HTR-8/SVneo (cell line): ENCODE measurements around the gene CCDC32.
"Not testable (repeated sequence)": the region's sequence is repeated elsewhere in the genome, so short reads cannot be mapped to it uniquely, and the experiment has no call there.

Experiments
- DNase-seq: peaks from one replicate; pipeline ENCODE4 v3.0.0; 2011; ENCODE audit warnings: low spot score, mixed read lengths; ENCODE audit not compliant: insufficient read length
- FAIRE-seq: peaks from 2 replicates; lab custom pipeline; 2011; peaks lifted over from hg19 to GRCh38; lab: Jason Lieb, UNC

Gene CCDC32, protein sequence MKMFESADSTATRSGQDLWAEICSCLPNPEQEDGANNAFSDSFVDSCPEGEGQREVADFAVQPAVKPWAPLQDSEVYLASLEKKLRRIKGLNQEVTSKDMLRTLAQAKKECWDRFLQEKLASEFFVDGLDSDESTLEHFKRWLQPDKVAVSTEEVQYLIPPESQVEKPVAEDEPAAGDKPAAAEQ

DNA sequence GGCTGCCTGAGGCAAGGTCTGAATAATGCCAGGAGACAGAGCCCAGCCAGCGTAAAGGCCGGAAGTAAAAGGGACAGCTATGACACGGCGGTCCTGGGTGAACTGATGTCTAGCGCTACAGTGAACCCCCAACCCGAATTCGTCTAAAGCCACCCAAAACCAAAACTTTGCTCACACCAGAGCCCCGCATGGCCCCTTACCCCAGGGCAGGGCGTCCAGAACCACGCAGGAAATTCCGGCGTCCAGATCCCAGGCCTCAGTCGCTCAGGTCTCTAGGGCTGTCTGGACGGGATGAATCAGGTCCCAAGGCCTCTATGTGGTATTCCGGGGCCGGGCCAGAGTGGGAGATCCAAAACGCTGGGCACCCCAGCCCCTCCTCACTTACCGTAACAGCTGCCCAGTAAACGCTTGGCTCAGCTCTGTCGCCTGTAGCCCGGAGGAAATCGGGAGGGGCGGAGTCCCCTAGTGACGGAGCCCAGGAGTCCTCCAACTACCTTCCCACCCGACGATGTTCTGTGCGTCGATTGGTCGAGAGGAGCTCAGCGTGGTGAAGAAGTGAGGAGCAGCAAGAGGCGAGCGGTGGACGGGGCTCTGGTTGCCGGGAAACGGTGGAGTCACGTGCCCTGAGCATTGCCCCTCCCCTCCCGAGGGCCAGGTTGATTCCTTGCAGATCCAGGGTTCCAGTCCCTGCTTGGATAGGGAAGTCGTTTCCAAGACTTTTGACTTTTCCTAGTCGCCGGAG lies at the start of gene CCDC32:
Gene CCDC32, minus strand, starts transcription at position 452 of the 742 bp plus-strand sequence. CDS start 2,027 bp downstream, outside the sequence.
- DNase-seq, result peak; percentile 99
- peak; percentile 86 for FAIRE-seq

DNA sequence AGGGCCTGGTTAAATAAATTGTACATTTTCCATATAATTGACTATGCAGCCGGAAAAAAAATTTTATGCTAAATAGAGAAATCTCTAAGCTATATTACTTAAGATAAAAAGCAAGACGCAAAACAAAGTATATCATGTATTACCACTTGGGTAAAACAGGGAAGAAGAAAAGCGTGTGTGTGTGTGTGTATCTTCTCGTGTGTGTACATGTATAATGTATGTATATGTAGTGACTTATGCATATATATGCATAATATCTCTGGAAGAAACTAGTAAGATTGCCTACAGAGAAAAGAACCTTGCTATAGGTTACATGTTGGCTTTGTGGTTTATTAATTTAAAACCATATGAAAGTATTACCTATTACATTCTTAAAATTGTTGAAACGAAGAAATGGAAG lies 48.2 kb upstream of the CCDC32 start:
- DNase-seq (no peak), FAIRE-seq (no peak)

DNA sequence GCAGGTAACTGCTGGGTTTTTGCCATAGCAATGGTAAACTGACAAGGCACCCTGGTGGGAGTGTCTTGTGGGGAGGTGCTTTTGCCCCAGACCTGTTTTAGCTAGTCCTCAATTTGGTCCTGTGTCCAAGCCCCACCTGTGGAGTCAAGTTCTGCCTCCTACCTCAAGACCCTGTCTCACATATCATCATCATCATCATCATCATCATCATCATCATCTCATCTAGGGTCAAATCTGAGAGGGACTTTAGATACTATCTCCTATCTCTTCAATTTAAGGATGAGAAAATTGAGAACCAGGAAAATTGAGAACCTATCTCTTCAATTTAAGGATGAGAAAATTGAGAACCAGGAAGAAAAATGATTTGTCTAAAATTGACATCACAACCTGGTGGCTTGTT lies 39.1 kb upstream of the CCDC32 start:
- FAIRE-seq (no peak), DNase-seq (no peak)

DNA sequence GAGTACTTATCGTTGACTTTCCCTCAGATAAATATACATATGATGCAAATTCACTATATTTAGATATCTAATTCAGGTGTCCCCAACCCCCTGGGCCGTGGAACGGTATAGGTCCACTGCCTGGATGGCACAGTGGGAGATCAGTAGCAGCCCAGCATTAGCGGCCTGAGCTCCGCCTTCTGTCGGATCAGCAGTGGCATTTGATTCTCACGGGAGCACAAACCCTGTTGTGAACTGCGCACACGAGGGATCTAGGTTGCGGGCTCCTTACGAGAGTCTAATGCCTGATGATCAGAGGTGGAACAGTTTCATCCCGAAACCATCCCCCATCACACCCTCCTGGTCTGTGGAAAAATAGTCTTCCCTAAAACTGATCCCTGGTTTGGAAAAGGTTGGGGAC lies 36.1 kb upstream of the CCDC32 start:
- FAIRE-seq (no peak), DNase-seq (no peak)

DNA sequence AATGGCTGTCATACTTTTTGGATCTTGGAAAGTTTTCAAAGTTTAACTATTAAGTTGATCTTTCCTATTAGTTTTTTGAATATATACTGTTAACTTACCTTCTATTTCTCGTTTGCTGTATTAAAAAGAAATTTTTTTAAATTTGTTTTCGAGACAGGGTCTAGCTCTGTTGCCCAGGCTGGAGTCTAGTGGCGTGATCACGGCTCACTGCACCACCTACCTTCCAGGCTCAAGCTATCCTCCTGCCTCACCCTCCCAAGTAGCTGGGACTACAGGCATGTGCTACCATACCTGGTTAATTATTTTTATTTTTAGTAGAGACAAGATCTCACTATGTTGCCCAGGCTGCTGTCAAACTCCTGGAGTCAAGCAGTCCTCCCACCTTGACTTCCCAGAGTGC lies 33.8 kb upstream of the CCDC32 start:
- FAIRE-seq (no peak), DNase-seq (no peak)

DNA sequence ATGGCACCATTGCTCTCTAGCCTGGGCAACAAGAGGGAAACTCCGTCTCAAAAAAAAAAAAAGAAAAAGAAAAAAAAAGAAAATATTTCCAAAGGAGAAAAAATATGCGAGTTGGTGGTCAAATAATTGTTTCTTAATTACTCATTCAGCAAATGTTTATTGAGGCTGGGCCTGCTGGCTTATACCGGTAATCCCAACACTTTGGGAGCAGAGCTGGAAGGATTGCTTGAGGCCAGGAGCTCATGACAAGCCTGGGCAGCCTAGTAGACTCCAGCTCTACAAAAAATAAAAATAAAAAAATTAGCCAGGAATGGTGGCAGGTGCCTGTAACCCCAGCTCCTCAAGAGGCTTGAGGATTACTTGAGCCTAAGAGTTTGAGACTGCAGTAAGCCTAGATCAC lies 33.3 kb upstream of the CCDC32 start:
- FAIRE-seq, result no peak

DNA sequence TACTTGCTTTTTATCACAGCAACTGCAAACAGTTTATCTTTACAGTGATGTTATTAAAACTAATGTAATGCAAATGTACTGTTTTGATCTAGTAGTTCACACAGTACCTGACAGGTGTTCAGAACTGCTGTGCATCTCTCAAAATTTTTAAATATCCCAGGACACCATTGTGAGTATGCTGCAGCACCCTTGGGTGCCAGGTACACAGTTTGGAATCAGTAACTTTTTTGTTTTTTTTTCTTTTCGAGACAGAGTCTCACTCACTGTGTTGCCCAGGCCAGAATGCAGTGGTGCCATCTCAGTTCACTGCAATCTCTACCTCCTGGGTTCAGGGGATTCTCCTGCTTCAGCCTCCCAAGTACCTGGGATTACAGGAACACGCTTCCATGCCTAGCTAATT lies 32.2 kb upstream of the CCDC32 start:
- no peak for DNase-seq
- FAIRE-seq, result no peak

More for the DNA sequence above, 33.3 kb upstream of the CCDC32 start:
- DNase-seq, result no peak

DNA sequence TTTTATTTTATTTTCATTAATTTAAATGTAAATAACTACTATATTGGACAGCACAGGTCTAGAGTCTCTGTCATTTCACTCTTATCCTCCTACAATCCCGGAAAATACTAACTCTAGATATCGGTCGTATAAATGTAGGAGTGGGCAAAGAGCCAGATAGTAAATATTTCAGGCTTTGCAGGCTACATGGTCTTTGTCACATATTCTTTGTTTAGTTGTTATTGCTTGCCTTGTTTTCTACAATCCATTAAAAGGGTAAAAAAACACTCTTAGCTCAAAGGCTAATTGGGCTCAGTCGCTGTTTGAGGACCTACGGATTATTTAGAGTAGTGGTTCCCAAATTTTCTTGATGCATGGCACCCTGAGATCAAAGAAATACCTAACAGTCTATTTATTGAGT lies 30.9 kb upstream of the CCDC32 start:
- no peak for DNase-seq
- FAIRE-seq, result no peak

DNA sequence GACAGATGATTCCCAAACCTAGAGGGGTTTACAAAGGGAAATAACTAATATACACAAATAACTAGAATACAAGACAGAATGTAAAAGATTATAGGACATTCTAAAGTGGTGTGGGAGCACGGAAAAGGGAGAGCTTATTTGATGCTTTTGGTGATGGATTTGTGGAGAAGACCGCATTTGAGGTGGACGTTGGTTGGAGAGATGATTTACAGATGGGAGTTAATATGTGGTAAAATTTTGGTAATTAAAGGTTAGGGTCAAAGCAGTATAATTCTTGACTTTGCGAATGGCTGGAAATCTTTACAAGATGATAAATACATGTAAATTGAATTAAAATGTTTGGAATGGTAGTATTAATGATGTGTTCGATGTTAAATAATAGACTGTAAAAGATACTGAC lies 30.4 kb upstream of the CCDC32 start:
- DNase-seq (no peak), FAIRE-seq (no peak)

DNA sequence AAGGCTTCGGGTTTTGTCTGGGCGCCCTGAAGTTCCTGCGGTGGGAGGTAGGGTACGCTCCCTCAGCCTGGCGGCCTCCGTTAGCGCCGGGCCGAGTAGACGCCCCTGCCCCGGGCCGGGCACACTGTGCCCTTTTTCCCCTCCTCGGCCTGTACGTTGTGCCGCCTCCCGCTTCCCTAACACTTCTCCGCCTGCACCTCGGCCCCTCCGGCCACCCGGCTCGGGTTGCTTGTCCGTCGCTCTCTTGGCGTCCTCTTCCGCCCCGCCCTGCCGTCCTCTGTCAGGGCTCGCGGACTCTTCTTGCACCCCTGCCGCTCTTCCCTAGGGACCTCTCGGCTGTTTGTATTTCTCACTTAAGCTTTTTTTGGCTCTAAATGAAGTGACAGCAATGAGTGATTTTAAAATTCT lies 29.6 kb upstream of the CCDC32 start:
- DNase-seq (peak; percentile 54), FAIRE-seq (no peak)

DNA sequence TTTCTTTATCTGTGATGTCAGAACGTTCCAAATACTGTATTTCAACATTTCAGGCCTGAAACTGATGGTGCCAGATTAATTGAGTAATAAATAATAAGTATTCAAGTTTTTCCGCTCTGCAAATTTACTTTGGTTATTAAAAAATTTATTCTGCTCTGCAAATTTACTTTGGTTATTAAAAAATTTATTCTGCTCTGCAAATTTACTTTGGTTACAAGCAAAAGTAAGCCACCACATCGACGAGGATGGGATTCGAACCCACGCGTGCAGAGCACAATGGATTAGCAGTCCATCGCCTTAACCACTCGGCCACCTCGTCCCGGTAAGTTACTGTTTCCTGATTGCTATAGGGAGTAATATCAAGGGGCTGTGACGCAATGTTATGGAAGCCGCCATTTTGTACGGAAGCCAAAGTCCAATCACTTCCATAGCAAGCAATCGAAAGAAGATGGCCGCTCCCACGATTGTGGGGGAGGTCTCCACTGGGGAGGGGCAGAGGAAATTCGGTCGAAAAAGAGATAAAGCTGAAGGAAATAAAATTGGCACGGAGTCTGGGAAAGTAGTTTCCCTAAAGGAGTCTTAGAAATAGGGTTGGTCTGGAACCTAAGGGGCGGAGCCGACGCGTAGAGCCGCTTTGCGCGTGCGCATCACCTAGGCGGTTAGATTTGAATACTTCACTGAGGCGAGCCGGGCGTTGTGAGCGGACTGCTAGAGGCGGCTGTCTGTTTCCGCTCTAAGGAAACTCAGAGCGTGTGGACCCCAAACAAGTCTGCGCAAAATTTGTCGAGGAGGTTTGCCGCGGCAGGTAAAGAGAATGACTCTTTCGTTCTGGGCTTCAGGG lies 29.0 kb upstream of the CCDC32 start, which contains the start of gene KNL1:
Gene KNL1, plus strand, starts transcription at position 662 of the 841 bp plus-strand sequence. CDS start 8,683 bp downstream, outside the sequence.
- DNase-seq, result peak; percentile 77
- no peak for FAIRE-seq

DNA sequence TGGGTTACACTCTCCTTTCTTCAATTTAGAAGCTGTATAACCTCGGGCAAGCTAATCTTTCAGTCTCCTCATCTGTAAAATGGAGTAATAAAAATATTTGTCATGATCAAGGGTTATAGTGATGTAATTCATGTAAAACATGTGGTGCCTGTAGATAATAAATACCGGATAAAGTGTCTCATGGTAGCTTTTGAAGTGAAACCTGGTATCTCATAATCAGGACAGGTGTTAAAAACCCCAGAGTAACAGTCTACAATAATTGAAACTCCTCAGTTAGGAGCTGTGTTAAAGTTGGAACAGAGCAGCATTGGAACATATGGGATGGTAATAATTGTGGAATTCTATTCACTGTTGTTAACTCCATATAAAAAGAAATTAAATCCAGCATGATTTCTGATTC lies 28.3 kb upstream of the CCDC32 start:
- no peak for FAIRE-seq

DNA sequence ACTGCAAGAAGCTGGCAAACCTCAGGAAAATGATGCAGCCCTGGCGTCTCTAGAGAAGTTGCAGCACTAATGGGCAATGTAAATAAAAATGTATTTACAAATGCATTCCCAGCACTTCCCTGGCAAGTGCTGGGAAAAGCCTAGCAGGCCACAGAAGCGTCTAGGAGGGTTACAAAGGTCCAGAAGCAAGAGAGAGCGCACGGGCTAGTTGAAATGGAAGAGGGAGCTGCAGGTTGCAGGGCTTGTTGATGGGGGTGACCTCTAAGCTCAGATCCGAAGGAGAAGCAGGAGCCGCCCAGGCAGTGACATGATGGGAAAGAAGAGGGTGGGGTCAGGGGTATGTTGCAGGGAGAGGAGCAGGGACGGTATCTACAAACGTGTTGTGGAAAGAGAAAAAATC lies 26.5 kb upstream of the CCDC32 start:
- FAIRE-seq, result no peak
- no peak for DNase-seq

More for the DNA sequence above, 28.3 kb upstream of the CCDC32 start:
- no peak for DNase-seq

DNA sequence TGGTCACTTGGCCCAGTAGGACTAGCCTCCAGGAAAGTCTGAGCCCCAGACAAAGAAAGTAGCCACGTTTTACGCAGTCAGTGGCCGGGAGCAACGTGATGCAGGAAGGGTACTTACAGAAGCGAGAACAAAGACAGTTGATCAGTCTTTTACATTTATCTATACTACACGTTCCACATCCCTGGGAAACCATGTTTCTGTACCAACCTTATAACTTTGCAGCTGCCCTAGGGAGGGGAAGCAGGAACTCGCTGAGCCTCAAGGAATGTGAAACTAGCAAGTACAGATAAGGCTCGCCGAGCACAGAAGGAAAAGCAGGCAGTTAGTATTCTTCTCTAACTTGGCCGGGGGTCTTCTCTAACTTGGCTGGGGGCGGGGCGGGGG lies 25.8 kb upstream of the CCDC32 start:
- FAIRE-seq (no peak), DNase-seq (no peak)

DNA sequence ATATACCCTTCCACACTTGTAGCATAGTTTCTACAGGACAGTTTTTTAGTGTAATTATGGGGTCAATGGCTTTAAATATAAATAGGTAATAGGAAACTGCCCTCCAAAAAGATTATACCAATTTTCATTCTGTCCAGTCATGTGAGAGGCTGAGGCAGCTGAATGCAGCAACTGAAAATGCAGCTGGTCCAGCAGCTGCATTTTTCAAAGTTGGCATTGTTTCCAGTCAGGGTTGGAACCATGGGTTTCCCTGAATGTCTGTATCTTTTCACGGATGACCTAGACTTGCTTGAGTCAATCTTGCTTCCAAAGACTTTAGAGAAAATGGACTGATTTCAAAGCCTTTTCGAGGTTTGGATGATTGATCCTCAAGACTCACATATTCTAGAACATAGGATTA lies 19.3 kb upstream of the CCDC32 start:
- no peak for DNase-seq

DNA sequence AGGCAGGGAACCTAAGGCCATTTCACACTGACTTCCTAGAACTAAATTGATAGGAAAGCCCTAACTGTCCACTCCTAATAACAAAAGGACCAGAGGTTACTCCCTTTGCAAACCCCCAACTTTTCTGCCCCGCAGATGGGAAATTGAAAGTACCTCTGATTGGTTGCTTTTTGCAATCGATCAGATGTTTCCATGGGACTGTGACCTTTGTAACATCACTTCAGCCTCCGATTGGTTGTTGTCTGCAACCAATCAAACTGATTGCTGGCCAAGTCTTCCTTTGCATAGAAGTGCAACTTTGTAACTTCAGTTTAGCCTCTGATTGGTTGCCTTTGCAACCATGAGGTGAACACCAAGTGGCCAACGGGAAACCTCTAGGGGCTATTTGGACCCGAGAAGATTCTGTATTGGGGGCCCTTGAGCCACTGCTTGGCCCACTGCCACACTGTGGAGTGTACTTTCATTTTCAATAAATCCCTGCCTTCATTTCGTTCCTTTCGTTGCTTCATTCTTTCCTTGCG lies 17.9 kb upstream of the CCDC32 start:
- FAIRE-seq (no peak), DNase-seq (no peak)

More for the DNA sequence above, 19.3 kb upstream of the CCDC32 start:
- no peak for FAIRE-seq

DNA sequence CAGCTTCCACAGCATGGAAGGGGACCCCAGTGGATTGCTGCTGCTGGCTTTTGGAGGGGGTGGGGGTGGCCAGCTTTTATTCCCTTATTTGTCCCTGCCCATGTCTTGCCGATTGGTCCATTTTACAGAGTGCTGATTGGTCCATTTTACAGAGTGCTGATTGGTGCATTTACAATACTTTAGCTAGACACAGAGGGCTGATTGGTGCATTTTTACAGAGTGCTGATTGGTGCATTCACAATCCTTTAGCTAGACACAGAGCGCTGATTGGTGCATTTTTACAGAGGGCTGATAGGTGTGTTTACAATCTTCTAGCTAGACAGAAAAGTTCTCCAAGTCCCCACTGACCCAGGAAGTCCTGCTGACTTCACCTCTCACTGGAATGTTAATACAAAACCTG lies 17.0 kb upstream of the CCDC32 start:
- FAIRE-seq, DNase-seq: not testable (repeated sequence)

DNA sequence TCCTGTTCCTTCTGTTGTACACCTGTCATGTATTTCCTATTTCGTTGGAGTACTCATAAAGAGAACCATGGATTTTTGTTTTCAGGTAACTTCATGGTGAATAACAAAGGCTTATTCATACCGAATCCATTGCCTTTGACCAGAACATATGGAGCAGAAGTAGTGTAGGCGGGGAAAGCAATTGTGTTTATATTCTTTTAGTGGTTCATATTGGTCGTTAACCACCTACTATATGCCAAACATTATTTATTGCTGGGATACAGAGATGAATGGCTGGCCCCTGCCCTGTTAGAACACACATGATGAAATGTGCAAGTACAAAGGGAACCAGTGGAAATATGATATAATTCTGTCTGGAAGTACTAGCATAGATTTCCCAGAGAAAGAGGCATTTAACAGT lies 14.1 kb upstream of the CCDC32 start:
- no peak for DNase-seq
- no peak for FAIRE-seq

DNA sequence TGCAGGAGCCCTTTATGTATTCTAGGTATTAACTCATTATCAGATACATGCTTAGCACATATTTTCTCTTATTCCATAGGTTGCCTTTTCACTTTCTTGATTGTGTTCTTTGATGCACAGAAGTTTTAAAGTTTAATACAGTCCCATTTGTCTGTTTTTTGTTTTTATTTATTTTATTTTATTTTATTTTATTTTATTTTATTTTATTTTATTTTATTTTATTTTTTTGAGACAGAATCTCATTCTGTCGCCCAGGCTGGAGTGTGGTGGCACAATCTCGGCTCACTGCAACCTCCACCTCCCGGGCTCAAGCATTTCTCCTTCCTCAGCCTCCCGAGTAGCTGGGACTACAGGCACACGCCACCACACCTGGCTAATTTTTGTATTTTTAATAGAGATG lies 12.1 kb upstream of the CCDC32 start:
- not testable (repeated sequence) for FAIRE-seq, DNase-seq

DNA sequence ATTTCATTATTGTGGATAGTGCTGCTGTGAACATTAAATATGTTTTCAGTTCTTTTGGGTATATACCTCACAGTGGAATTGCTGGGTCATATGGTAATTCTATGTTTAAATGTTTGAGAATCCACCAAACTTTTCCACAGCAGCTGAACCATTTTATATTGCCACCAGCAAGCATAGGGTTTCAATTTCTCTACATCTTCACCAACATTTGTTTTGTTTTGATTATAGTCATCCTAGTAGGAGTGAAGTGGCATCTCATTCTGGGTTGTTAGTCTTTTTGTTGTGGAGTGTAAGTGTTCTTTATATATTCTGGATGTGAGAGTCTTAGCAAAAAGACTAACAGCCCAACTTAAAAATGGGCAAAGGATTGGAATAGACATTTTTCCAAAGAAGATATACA lies 10.3 kb upstream of the CCDC32 start:
- DNase-seq (no peak), FAIRE-seq (no peak)
